GM19468 (cell line): ENCODE data around the gene NRF1.

Experiments
- ATAC-seq: cut with Tn5 transposase; IDR thresholded peaks from one replicate; pipeline ENCODE4 v1.9.1; 2021; ENCODE audit warnings: mild to moderate bottlenecking, moderate library complexity, moderate number of reproducible peaks; ENCODE audit not compliant: unreplicated experiment; ENCODE audit errors: extremely low read depth

NRF1 gene

GRCh38 chr7:129777993-129778769, 166.7 kb downstream of the NRF1 start:
- no peak for ATAC-seq

DNA sequence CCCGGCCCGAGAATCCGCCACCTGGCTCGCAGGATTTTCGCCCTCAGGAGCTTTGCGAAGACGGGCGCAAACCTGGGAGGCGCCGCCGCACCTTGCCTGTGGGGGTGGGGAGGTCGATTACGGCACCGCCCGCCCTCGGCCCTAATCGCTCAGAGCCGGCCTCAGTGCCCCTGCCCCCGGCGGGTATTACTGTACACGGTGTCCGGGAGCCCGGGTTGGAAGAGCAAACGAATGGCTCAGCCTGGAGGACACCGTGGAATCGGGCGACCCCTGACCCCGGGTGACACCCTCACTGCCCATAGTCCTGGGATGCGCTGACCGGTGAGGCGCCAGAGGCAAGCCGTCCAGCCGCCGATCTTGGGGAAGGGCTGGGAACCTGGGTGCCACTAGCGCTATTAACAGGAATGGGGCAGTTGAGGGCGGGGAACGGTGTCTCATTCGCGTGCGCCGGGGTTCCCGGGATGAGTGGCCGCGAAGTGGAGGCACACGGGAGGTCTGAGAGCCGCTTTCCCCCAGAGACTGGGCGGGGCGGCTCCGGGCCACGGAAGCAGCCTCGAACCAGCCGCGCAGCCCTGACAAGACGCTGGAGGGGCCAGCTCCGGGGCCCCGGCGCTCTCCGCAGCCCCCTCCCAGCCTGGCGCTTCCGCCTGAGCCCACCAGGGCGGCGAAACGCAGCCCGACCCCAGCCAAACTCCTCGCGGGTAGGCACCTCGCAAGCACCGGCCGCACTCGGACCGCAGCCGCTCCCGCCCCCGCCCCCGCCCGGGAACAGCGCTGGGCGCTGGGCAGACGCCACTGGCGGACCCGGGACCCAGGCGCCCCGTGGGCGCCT, 167.5 kb downstream of the NRF1 start:
- no peak for ATAC-seq

DNA sequence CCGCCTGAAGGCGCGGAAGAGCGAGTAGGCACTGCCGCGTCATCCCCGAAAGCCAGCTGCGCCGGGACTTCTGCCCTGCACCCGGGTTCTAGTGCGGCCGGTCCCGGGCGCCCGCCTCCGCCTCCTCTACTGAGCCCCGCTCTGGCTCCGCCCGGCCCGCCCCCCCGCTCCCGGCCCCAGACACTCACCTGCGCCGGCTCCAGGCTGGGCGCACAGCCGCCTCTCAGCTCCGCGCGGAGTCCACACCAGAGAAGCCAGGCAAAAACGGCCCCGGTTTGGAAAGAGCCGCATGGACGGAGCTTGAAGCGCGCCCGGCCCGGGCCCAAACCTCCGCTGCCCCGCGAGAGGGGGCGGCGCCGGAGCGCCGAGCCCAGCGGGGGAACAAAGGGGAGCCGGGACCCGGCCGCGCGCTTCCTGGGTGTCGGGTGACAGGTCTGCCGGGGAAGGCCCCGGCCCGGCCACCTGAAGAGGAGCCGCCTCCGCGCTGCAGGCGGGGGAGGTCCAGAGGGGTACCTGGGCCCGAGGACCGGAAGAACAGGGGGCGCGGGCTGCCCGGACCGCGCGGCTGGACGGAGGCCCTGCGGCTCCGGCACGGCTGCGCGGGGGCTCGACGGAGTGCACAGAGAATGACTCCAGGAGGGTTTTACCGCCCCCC, 168.2 kb downstream of the NRF1 start:
- no peak for ATAC-seq

GRCh38 chr7:129780257-129780973, 168.9 kb downstream of the NRF1 start:
- ATAC-seq = no peak

- no peak for ATAC-seq
Observed at GRCh38 chr7:129780974-129781927, 169.7 kb downstream of the NRF1 start.

- no peak for ATAC-seq
Observed at GRCh38 chr7:129781928-129782817, 170.7 kb downstream of the NRF1 start.

DNA sequence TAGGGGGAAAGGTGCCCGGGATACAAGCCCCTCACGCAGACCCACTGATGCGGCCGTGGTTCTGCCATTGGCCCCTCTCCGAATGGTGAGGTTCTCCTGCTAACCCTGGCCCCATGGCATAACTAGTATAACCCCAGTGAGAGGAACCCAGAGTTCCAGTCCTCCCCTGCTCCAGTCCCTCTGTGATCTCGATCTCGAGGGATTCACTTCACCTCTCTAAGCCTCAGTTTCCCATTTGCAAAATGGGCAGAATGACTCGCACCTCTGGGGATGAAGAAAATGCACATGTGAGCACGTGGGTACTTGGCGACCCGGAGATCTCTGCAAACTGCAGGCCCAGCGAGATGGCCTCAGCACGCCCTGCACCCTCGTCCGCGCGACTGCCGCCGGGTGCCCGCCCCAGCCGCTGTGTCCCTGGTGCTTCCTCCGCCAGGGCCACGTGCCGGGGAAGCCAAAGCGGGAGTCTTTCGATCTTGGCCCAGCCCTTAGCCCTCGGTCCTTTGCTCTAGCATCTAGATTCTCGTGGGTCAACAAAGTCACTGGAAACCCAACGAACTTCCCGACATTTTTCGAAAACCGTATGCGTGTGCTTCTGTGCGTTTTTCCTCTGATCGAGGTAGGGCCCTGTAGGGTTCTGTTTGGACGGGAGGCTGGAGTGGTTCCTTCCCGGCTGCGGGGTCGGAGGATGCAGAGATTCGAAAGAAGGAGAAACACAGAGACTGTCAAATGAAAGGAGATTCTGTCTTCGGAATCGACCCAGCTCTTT, 171.5 kb downstream of the NRF1 start:
- ATAC-seq = no peak

GRCh38 chr7:129783584-129783919, 172.0 kb downstream of the NRF1 start:
- ATAC-seq = no peak

GRCh38 chr7:129784437-129784782, 172.9 kb downstream of the NRF1 start:
- ATAC-seq = no peak

DNA sequence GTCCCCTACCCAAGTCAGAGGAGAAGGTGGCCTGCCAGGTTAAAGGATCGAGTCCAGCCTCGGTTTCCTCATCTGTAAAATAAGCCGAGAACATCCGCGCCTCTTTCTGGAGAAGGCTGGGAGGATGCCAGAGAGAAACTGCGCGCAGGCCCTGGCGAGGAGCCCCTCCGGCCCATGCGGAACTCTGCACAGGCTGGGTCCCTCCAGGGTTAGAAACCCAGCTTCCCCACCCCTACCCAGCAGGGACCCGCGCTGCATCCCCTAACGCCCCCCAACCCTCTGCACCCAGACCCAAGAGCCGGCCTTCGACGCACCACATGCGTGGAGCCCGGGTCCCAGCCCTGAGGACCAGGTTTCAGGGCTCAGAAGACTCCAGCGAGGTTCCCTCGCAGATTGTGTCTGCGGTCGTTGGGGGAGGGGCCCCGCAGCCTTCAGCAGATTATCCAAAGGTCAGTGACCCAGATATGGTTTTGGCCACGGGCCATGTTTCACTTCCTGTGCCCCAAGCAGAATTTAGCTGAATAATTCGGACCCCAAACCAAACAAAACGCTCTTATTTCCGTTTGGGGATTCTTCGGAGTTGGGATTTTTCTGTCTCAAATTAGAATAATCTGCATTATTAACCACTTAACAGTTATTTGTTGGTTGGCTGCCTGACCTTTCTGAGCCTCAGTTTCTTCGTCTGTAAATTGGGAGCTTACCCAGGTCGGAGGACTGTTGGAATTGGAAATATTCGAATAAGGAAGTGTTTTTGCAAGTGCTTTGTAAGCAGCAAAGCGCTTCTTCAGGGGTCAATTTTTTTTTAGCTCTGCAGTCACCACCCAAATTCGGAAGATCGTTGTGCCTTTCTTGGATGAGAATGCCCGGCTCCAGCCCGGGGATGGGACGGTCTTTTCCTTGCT, 173.5 kb downstream of the NRF1 start:
- no peak for ATAC-seq

DNA sequence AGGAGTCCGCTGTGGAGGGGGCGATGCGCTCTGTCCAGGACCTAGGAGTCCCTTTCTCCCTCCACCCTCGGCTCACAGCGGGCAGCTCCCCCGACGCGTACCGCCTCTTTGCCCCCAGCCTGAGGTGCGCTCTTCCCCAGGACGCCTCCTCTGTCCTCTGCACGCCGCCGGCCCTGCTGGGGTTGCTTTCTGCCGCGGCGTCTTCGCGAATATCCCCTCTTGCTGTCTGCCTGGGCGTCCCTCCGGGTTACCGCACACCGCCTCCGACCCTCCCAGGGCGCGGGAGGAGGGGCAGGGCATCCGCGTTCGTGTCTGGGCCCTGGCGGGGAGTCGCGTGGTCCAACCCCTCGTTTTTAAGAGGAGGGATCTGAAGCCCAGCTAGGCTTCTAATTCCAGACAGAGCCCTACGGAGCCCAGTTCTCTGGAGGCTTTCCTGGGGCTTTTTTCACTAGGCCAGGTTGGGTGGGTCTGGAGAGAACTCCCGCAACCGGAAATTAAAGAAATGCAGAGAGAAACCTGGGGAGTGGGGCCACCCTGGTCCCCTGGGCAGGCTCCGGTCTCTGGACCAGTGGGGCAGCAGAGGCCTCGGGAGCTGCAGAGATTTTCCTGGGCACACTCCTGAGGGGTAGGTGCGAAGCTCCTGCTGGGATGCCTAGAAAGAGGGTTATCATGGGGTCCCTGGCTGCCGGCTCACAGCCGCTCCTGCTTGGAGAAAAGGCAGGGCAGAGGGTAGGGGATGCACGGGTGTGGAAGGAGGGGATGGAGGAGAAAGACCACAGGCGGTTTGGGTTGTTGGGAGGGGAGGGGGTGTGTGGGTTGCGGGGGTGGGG, 174.4 kb downstream of the NRF1 start:
- no peak for ATAC-seq

GRCh38 chr7:129786825-129787563, 175.5 kb downstream of the NRF1 start:
- no peak for ATAC-seq

DNA sequence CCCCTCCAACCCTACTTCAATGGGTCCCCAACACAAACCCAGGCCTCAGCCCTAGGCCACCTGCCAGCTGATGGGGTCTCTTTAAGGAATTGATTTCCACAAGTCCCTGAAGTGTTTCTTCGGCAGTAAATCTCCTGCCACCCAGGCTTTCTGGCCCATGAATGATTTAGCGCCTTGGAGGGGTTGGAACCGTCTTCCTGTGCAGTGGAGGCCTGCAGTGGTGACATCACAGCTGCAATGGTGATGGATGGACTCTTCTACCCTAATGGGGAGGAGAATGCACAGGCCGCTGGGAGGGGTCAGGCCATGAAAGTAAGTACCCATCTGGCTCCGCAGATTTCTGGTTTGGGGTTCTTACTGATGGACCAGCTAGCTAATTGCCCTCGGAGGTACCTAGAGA, 177.5 kb downstream of the NRF1 start:
- no peak for ATAC-seq

GRCh38 chr7:129789652-129790051, 178.1 kb downstream of the NRF1 start:
- ATAC-seq = no peak

- no peak for ATAC-seq
Observed at GRCh38 chr7:129790136-129790535, 178.6 kb downstream of the NRF1 start.
